Cortex of kidney (tissue), 1 donor: ENCODE results near the gene NAV2.

Source experiments
- DNase-seq: peaks from one replicate; lab custom pipeline; 2025; lab: John Stamatoyannopoulos, UW

The NAV2 gene

DNA sequence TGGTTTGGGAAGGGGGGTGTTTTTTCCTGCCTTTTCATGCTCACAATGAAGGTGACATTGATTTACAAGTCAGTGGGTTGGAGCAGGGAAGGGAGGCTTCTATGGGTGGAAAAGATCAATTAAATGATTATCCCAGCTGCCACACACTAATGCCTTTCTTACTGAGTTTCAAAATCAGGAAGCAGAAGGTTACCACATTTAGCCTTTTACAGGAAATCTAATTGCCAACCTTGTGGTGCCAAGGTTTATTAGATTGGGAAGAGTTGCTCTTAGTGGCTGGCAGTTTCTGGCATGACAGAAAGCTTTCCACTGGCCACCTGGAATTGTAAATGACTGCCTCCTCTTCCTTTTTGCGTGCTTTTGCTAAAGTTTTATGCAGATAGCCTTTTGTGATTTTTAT is 98.7 kb downstream of the NAV2 start:
- DNase-seq: no peak

DNA sequence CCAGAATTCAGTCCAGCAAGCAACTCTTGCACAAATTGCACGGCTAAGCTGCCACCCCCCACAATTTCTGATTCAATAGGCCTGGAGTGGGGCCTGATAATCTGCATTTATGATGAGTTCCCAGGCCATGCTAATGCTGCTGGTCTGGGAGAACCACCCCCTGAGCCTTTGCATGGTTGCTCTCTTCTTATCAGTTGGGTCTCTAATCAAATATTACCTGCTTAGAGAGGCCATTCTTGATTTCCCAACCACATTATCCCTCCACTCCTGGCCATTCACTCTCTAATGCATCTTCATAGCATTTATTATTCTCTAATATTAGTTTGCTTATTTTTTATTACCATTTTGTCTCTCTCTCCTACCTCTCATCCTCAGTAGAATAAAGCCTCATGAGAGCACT is 99.5 kb downstream of the NAV2 start:
- DNase-seq: no peak

DNA sequence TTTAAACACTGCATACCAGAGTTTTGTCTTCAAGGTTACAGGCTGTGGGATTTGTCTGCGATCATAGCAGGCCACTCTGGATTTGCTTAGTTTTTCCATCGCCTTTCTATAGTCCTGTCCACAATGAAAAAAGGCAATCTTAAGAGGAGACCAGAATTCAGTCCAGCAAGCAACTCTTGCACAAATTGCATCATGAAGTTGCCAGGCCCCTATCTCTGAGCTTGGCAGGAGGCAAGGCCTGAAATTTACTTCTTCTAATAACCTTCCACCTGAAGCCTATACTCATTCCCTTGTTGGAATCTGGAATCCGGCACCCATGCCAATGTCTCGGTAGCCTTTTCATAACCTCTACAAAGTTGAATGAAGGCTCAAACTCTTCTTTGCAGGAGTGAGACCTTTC is 100.1 kb downstream of the NAV2 start:
- DNase-seq: no peak

DNA sequence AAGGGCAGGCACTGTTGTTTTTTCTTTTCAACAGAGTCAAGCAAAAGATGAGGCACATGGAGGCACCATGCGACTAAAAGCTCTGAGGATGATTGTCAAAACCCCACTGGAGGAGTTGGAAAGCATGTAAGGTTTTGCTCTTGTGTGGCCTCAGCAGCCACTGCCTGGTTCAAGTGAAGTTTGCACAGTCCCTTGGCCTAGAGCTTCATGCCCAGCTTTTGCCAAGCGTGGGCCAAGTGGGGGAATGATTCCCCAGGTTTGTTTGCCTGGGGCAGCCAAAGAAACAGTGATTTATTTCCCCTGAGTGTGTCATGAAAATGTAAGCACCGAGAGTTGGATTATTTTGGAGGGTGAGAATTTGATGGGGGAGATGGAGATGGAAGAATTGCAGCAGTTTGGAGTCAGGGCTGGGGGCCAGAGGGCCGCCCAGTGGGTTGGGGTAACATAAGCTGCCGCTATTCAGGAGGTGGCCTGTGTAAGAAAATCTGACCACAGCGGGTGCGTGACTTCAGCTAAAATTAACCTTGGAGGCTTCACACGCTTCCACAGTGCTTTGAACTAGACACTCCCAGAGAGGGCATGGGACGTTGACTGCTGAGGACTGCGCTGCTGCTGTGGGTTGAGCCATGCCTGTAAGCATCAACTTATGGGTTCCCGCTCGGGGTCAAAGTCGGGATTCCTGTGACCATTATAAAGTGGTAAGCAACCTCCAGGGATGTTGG is 100.7 kb downstream of the NAV2 start:
- DNase-seq: no peak

GRCh38 chr11:19814421-19814820 is 101.8 kb downstream of the NAV2 start:
- DNase-seq: no peak

- DNase-seq: no peak
Observed at GRCh38 chr11:19816040-19816439, 103.4 kb downstream of the NAV2 start.

DNA sequence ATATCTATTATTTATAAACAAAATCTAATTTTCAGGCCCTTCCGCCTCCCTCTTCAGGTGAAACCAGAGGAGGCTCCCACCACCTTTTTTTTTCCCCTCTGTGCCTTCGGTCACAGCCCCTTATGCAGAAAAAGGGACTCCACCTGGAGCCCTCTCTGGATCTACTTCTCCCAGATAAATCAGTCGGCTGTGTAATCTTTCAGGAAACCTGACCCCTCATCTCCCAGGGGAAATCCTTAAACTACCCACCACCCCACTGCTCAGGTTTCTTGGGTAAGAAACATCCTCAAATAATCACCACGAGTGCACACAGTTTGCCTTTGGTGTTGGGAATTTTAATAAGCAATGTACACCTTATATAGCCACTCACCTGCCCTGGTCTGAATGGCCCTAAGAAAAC is 104.2 kb downstream of the NAV2 start:
- DNase-seq: no peak

GRCh38 chr11:19817265-19817851 is 104.7 kb downstream of the NAV2 start:
- DNase-seq: no peak

GRCh38 chr11:19817870-19818269 is 105.2 kb downstream of the NAV2 start:
- no peak for DNase-seq

GRCh38 chr11:19818619-19819018 is 106.0 kb downstream of the NAV2 start:
- DNase-seq: no peak

- no peak for DNase-seq
Observed at GRCh38 chr11:19819148-19819547, 106.5 kb downstream of the NAV2 start.

DNA sequence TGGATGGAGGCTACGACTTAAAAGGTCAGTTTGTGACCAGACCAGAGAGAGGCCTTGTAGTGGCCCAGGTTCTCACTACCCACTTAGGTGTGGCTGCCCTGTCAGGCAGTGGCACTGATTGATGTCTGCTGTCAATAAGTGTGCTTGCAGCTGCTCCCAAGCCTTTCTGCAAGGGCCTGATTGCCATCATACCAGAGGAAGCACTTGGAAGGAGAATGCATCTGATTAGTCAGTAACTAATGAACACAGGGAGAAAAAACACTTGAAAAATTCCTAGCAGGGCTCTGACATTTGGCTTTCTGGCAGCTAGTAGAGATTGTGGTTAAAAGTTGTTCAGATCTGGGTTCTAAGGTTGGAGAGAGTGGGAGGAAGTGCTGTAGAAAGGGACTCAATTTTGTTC is 107.5 kb downstream of the NAV2 start:
- DNase-seq: no peak

DNA sequence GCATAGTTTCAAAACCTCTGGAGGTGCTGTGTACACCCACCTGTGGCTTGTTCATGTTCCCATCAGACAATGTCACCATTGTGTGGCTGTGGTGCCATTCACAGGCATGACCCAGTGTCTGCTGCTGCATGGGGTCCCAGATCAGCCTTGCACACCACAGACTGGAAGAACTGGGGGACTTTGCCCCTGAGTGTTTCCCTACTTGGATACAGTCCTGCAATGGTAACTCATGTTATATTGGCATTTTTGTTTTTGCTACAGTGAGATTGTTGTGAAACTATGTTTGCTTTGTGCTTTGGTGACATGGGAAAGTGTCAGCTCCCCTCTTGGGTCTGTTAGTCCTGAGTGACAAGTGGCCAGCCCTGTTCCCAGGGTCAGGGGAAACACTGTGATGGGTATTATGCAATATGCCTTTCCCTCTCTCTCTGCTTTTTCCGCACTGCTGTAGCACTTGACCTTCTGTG is 108.8 kb downstream of the NAV2 start:
- no peak for DNase-seq

DNA sequence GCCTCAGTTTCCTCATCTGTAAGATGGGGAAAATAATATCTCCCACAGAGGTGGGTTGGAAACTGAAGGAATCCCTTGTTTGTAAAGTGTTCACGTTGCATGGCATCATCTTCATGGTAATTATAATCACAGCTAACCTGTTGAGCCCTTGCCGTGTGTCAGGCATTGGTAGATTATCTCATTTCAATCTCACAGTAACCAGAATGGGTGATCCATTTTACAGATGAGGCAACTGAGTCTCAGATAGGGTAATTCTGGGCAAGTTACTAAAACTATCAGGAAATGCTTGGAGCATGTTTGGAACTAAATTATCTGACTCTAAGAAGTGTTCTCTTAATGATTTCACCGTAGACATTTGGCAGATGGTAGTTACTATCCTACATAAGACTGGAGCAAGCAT is 109.4 kb downstream of the NAV2 start:
- no peak for DNase-seq

GRCh38 chr11:19822531-19822930 is 109.9 kb downstream of the NAV2 start:
- DNase-seq: no peak

GRCh38 chr11:19826606-19827005 is 114.0 kb downstream of the NAV2 start:
- DNase-seq: no peak

GRCh38 chr11:19827399-19828135 is 114.9 kb downstream of the NAV2 start:
- no peak for DNase-seq

DNA sequence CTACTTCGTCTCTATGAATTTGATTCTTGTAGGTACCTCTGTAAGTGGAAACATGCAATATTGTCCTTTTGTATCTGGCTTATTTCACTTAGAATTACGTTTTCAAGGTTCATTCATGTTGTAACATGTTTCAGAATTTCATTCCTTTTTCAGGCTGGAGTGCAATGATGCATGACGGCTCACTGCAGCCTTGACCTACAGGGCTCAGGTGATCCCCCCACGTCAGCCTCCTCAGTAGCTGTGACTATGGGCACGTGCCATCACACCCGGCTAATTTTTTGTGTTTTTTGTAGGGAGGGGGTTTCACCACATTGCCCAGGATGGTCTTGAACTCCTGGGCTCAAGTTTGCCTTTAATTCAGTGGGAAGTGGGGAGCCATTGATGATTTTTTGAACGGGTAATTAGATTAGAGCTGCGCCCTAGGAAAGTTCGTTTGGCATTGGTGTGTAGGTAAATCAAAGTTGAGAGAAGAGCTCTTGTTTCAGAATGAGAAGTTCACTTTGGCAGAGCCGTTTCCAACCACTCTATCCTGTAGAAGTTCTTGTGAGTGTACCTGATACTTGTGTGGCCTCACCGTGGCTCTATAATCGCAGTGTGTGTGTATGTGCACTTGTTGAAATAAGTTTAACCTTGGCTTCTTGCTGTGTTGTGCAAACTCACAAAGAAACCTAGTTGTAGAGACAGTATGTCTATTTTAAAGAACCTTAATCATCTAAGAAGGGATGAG is 115.9 kb downstream of the NAV2 start:
- DNase-seq: no peak

GRCh38 chr11:19829109-19829837 is 116.6 kb downstream of the NAV2 start:
- DNase-seq: no peak

- DNase-seq: no peak
Observed at GRCh38 chr11:19832086-19832750, 119.6 kb downstream of the NAV2 start.

DNA sequence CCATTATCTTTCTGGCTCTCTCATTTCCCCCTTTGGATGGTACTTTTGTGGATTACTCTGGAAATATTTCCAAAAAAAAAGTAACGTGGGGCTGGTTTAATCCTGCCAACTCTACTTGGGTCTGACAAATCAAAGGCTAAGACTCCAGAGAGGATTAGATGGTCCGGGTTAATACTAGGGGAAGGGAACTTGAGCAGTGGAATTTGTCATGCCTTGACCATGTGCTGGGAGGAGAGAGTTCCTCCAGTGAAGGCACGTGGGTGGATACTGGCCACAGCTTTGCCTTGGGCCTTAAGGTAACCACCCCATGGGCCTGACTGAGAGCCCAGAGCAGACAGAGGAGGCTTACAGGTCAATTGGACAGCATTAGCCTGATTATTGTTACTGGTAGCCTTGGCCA is 120.3 kb downstream of the NAV2 start:
- no peak for DNase-seq
